GM18502 (cell line): ENCODE measurements around the gene STK32B.

Experiments
- ATAC-seq: cut with Tn5 transposase; IDR thresholded peaks from one replicate; pipeline ENCODE4 v1.9.1; 2021; ENCODE audit warnings: mild to moderate bottlenecking; ENCODE audit not compliant: unreplicated experiment, poor library complexity

The STK32B gene

GRCh38 chr4:5199912-5200311 lies 148.6 kb downstream of the STK32B start:
- no peak for ATAC-seq

GRCh38 chr4:5200513-5200912 lies 149.2 kb downstream of the STK32B start:
- ATAC-seq: no peak

GRCh38 chr4:5203309-5203992 lies 152.2 kb downstream of the STK32B start:
- ATAC-seq: no peak

- no peak for ATAC-seq
Observed at GRCh38 chr4:5203993-5204310, 152.7 kb downstream of the STK32B start.

- no peak for ATAC-seq
Observed at GRCh38 chr4:5204781-5205180, 153.5 kb downstream of the STK32B start.

- no peak for ATAC-seq
Observed at GRCh38 chr4:5206016-5206790, 154.9 kb downstream of the STK32B start.

GRCh38 chr4:5209862-5210261 lies 158.6 kb downstream of the STK32B start:
- ATAC-seq: no peak

- no peak for ATAC-seq
Observed at GRCh38 chr4:5211282-5211839, 160.1 kb downstream of the STK32B start.

GRCh38 chr4:5212255-5213013 lies 161.2 kb downstream of the STK32B start:
- no peak for ATAC-seq

- no peak for ATAC-seq
Observed at GRCh38 chr4:5213087-5213595, 161.9 kb downstream of the STK32B start.

- ATAC-seq: no peak
Observed at GRCh38 chr4:5215321-5215720, 164.0 kb downstream of the STK32B start.

GRCh38 chr4:5217421-5217820 lies 166.1 kb downstream of the STK32B start:
- no peak for ATAC-seq

- no peak for ATAC-seq
Observed at GRCh38 chr4:5218376-5219069, 167.2 kb downstream of the STK32B start.

- no peak for ATAC-seq
Observed at GRCh38 chr4:5220028-5220427, 168.7 kb downstream of the STK32B start.

- no peak for ATAC-seq
Observed at GRCh38 chr4:5222047-5222446, 170.8 kb downstream of the STK32B start.

- ATAC-seq: no peak
Observed at GRCh38 chr4:5222951-5223350, 171.7 kb downstream of the STK32B start.

GRCh38 chr4:5224340-5224739 lies 173.1 kb downstream of the STK32B start:
- ATAC-seq: no peak

- no peak for ATAC-seq
Observed at GRCh38 chr4:5232549-5232948, 181.3 kb downstream of the STK32B start.

- no peak for ATAC-seq
Observed at GRCh38 chr4:5237086-5237660, 185.9 kb downstream of the STK32B start.

GRCh38 chr4:5238173-5238572 lies 186.9 kb downstream of the STK32B start:
- no peak for ATAC-seq
